ENCODE measurements around the gene TPRG1L. TPM values are rescaled to one million over a fixed set of nuclear protein-coding genes. Genes with fewer than 3 reads are reported as not detected.
A peak's percentile ranks its signal among the peaks of the same experiment; 100 is the strongest.

Gene TPRG1L
- total RNA-seq, 1 experiment from 2014 or later: 14.4 TPM

- peak overlapping the region; percentile 43; the same call in 1 of the 2 replicates for H3K4me3 ChIP-seq (ENCODE audit: low read length)
- peaks cover 20% of the 10 kb centered on the region for H3K79me2 ChIP-seq (ENCODE audit: low read length)
- peak overlapping the region; percentile 42 for H3K9ac ChIP-seq (ENCODE audit: low read length)
- H3K27me3 ChIP-seq (ENCODE audit: low read length): no peaks in the 10 kb centered on the region
- H3K4me1 ChIP-seq (ENCODE audit: low read length): peaks cover 28% of the 10 kb centered on the region
- H3K27ac ChIP-seq (ENCODE audit: low read length): no peak overlapping the region
- H4K20me1 ChIP-seq (ENCODE audit: insufficient read depth, low read depth, low read length): no peaks in the 10 kb centered on the region
- no peaks in the 10 kb centered on the region for H3K36me3 ChIP-seq (ENCODE audit: insufficient read depth, low read length)
- H3K9me3 ChIP-seq (ENCODE audit: low read length): no peaks in the 10 kb centered on the region
- no peaks in the 10 kb centered on the region for H3K9me2 ChIP-seq (replicated peaks; ENCODE audit: insufficient read depth, low read length)
- DNase-seq: no peak
- H3K4me2 ChIP-seq (ENCODE audit: low read depth, low read length, poor library complexity, severe bottlenecking): peak overlapping the region; percentile 53
- no peak overlapping the region for H2AFZ ChIP-seq (ENCODE audit: low read length)
Measured at GRCh38 chr1:3652548-3653285, 27.9 kb downstream of the TPRG1L start.

GRCh38 chr1:3653286-3653618, 28.4 kb downstream of the TPRG1L start:
- H3K9me2 ChIP-seq (replicated peaks; ENCODE audit: insufficient read depth, low read length): no peaks in the 10 kb centered on the region
- H2AFZ ChIP-seq (ENCODE audit: low read length): no peak overlapping the region
- no peak overlapping the region for H3K27ac ChIP-seq (ENCODE audit: low read length)
- H3K4me3 ChIP-seq (ENCODE audit: low read length): no peak overlapping the region
- H3K79me2 ChIP-seq (ENCODE audit: low read length): peaks cover 16% of the 10 kb centered on the region
- no peaks in the 10 kb centered on the region for H3K36me3 ChIP-seq (ENCODE audit: insufficient read depth, low read length)
- DNase-seq: no peak
- no peaks in the 10 kb centered on the region for H3K9me3 ChIP-seq (ENCODE audit: low read length)
- no peak overlapping the region for H3K9ac ChIP-seq (ENCODE audit: low read length)
- no peaks in the 10 kb centered on the region for H4K20me1 ChIP-seq (ENCODE audit: insufficient read depth, low read depth, low read length)
- no peak overlapping the region for H3K4me2 ChIP-seq (ENCODE audit: low read depth, low read length, poor library complexity, severe bottlenecking)
- H3K27me3 ChIP-seq (ENCODE audit: low read length): no peaks in the 10 kb centered on the region
- peaks cover 28% of the 10 kb centered on the region for H3K4me1 ChIP-seq (ENCODE audit: low read length)

- DNase-seq: no peak
- H3K27ac ChIP-seq (ENCODE audit: low read length): no peak overlapping the region
Measured at GRCh38 chr1:3654549-3655281, 29.9 kb downstream of the TPRG1L start.

GRCh38 chr1:3656450-3657095, 31.8 kb downstream of the TPRG1L start:
- Histone ChIP-seq H3K27me3 (ENCODE audit: low read length) (no peaks in the 10 kb centered on the region), H3K9me3 (ENCODE audit: low read length) (no peaks in the 10 kb centered on the region), H3K9me2 (replicated peaks; ENCODE audit: insufficient read depth, low read length) (no peaks in the 10 kb centered on the region), H3K36me3 (ENCODE audit: insufficient read depth, low read length) (no peaks in the 10 kb centered on the region), H3K4me3 (ENCODE audit: low read length) (no peak overlapping the region), H3K4me2 (ENCODE audit: low read depth, low read length, poor library complexity, severe bottlenecking) (peak overlapping the region; percentile 41), H3K79me2 (ENCODE audit: low read length) (no peaks in the 10 kb centered on the region), H4K20me1 (ENCODE audit: insufficient read depth, low read depth, low read length) (no peaks in the 10 kb centered on the region), H3K4me1 (ENCODE audit: low read length) (peaks cover 28% of the 10 kb centered on the region), H3K27ac (ENCODE audit: low read length) (no peak overlapping the region), H2AFZ (ENCODE audit: low read length) (no peak overlapping the region), H3K9ac (ENCODE audit: low read length) (peak overlapping the region; percentile 30; the same call in 1 of the 2 replicates)
- no peak for DNase-seq

More at GRCh38 chr1:3654549-3655281, 29.9 kb downstream of the TPRG1L start:
- Histone ChIP-seq H3K4me3 (ENCODE audit: low read length) (no peak overlapping the region), H4K20me1 (ENCODE audit: insufficient read depth, low read depth, low read length) (no peaks in the 10 kb centered on the region), H3K9me2 (replicated peaks; ENCODE audit: insufficient read depth, low read length) (no peaks in the 10 kb centered on the region), H3K27me3 (ENCODE audit: low read length) (no peaks in the 10 kb centered on the region), H3K9ac (ENCODE audit: low read length) (no peak overlapping the region), H3K4me1 (ENCODE audit: low read length) (peaks cover 18% of the 10 kb centered on the region), H2AFZ (ENCODE audit: low read length) (no peak overlapping the region), H3K9me3 (ENCODE audit: low read length) (no peaks in the 10 kb centered on the region), H3K79me2 (ENCODE audit: low read length) (peaks cover 1% of the 10 kb centered on the region), H3K36me3 (ENCODE audit: insufficient read depth, low read length) (no peaks in the 10 kb centered on the region), H3K4me2 (ENCODE audit: low read depth, low read length, poor library complexity, severe bottlenecking) (no peak overlapping the region)

GRCh38 chr1:3657096-3657475, 32.3 kb downstream of the TPRG1L start:
- Histone ChIP-seq H3K27ac (ENCODE audit: low read length) (no peak overlapping the region), H2AFZ (ENCODE audit: low read length) (no peak overlapping the region), H3K9me2 (replicated peaks; ENCODE audit: insufficient read depth, low read length) (no peaks in the 10 kb centered on the region), H3K79me2 (ENCODE audit: low read length) (no peaks in the 10 kb centered on the region), H3K9me3 (ENCODE audit: low read length) (no peaks in the 10 kb centered on the region), H3K27me3 (ENCODE audit: low read length) (no peaks in the 10 kb centered on the region), H3K4me3 (ENCODE audit: low read length) (no peak overlapping the region), H4K20me1 (ENCODE audit: insufficient read depth, low read depth, low read length) (no peaks in the 10 kb centered on the region), H3K9ac (ENCODE audit: low read length) (no peak overlapping the region), H3K36me3 (ENCODE audit: insufficient read depth, low read length) (no peaks in the 10 kb centered on the region), H3K4me1 (ENCODE audit: low read length) (peaks cover 25% of the 10 kb centered on the region), H3K4me2 (ENCODE audit: low read depth, low read length, poor library complexity, severe bottlenecking) (no peak overlapping the region)
- DNase-seq: no peak

- Histone ChIP-seq H3K4me1 (ENCODE audit: low read length) (peaks cover 23% of the 10 kb centered on the region), H3K9me2 (replicated peaks; ENCODE audit: insufficient read depth, low read length) (no peaks in the 10 kb centered on the region)
Measured at GRCh38 chr1:3657578-3658230, 32.9 kb downstream of the TPRG1L start.

GRCh38 chr1:3658231-3658615, 33.4 kb downstream of the TPRG1L start:
- Histone ChIP-seq H3K36me3 (ENCODE audit: insufficient read depth, low read length) (no peaks in the 10 kb centered on the region), H3K4me2 (ENCODE audit: low read depth, low read length, poor library complexity, severe bottlenecking) (no peak overlapping the region), H3K27ac (ENCODE audit: low read length) (no peak overlapping the region), H4K20me1 (ENCODE audit: insufficient read depth, low read depth, low read length) (no peaks in the 10 kb centered on the region), H3K9ac (ENCODE audit: low read length) (no peak overlapping the region), H3K27me3 (ENCODE audit: low read length) (no peaks in the 10 kb centered on the region), H3K4me3 (ENCODE audit: low read length) (no peak overlapping the region), H3K9me2 (replicated peaks; ENCODE audit: insufficient read depth, low read length) (no peaks in the 10 kb centered on the region), H3K4me1 (ENCODE audit: low read length) (peaks cover 23% of the 10 kb centered on the region), H2AFZ (ENCODE audit: low read length) (no peak overlapping the region), H3K79me2 (ENCODE audit: low read length) (no peaks in the 10 kb centered on the region), H3K9me3 (ENCODE audit: low read length) (no peaks in the 10 kb centered on the region)
- DNase-seq: no peak

More at GRCh38 chr1:3657578-3658230, 32.9 kb downstream of the TPRG1L start:
- Histone ChIP-seq H3K4me2 (ENCODE audit: low read depth, low read length, poor library complexity, severe bottlenecking) (no peak overlapping the region), H3K4me3 (ENCODE audit: low read length) (no peak overlapping the region), H3K9ac (ENCODE audit: low read length) (no peak overlapping the region), H3K27ac (ENCODE audit: low read length) (no peak overlapping the region), H3K27me3 (ENCODE audit: low read length) (no peaks in the 10 kb centered on the region), H4K20me1 (ENCODE audit: insufficient read depth, low read depth, low read length) (no peaks in the 10 kb centered on the region), H3K9me3 (ENCODE audit: low read length) (no peaks in the 10 kb centered on the region), H2AFZ (ENCODE audit: low read length) (no peak overlapping the region), H3K79me2 (ENCODE audit: low read length) (no peaks in the 10 kb centered on the region), H3K36me3 (ENCODE audit: insufficient read depth, low read length) (no peaks in the 10 kb centered on the region)
- DNase-seq: no peak

GRCh38 chr1:3659093-3659492, 34.3 kb downstream of the TPRG1L start:
- no peaks in the 10 kb centered on the region for H4K20me1 ChIP-seq (ENCODE audit: insufficient read depth, low read depth, low read length)
- no peak overlapping the region for H3K27ac ChIP-seq (ENCODE audit: low read length)
- H3K36me3 ChIP-seq (ENCODE audit: insufficient read depth, low read length): no peaks in the 10 kb centered on the region
- H3K9me2 ChIP-seq (replicated peaks; ENCODE audit: insufficient read depth, low read length): no peaks in the 10 kb centered on the region
- H3K4me3 ChIP-seq (ENCODE audit: low read length): no peak overlapping the region
- DNase-seq: no peak
- no peak overlapping the region for H2AFZ ChIP-seq (ENCODE audit: low read length)
- H3K27me3 ChIP-seq (ENCODE audit: low read length): no peaks in the 10 kb centered on the region
- H3K4me1 ChIP-seq (ENCODE audit: low read length): peaks cover 26% of the 10 kb centered on the region
- no peak overlapping the region for H3K9ac ChIP-seq (ENCODE audit: low read length)
- no peak overlapping the region for H3K4me2 ChIP-seq (ENCODE audit: low read depth, low read length, poor library complexity, severe bottlenecking)
- H3K79me2 ChIP-seq (ENCODE audit: low read length): no peaks in the 10 kb centered on the region
- H3K9me3 ChIP-seq (ENCODE audit: low read length): no peaks in the 10 kb centered on the region
